Gastrocnemius medialis (tissue), 4 donors: ENCODE results near the gene IRAK1BP1. TPM values are rescaled to one million over a fixed set of nuclear protein-coding genes. Genes with fewer than 3 reads are reported as not detected.

Source experiments
- ATAC-seq, 2 donors: fragments of 150-250 bp; one replicate each; pipeline ENCODE4 v1.9.1; 2016
- DNase-seq, 2 donors: peaks; one replicate each; pipeline ENCODE4 v3.0.0-alpha.2; 2019
- H3K27ac ChIP-seq, 4 donors: fragments of 200-600 bp; sonication (generic); 1 replicate in 1 of 4; 2 replicates in 3 of 4; pipeline ENCODE4 v1.5.1; 2016 to 2018; ENCODE audit warnings: mild to moderate bottlenecking in 2 of 4, moderate library complexity in 1 of 4
- H3K27me3 ChIP-seq, 3 donors: fragments of 200-600 bp; sonication (generic) in 2 of 3; 1 replicate in 1 of 3; 2 replicates in 2 of 3; pipeline versions ENCODE4 v1.5.1 to v1.6.0; 2016 to 2019; ENCODE audit warnings: mild to moderate bottlenecking in 1 of 3, moderate library complexity in 1 of 3
- H3K36me3 ChIP-seq, 2 donors: fragments of 200-600 bp; sonication (generic) in 1 of 2; one replicate each; pipeline ENCODE4 v1.5.1; 2017 to 2018
- H3K4me1 ChIP-seq, 2 donors: fragments of 200-600 bp; sonication (generic) in 1 of 2; one replicate each; pipeline ENCODE4 v1.5.1; 2016 to 2017; ENCODE audit warnings: mild to moderate bottlenecking in 2 of 2
- H3K4me3 ChIP-seq, 4 donors: fragments of 200-600 bp; sonication (generic) in 3 of 4; 1 replicate in 1 of 4; 2 replicates in 3 of 4; pipeline ENCODE4 v1.5.1; 2016 to 2019; ENCODE audit warnings: mild to moderate bottlenecking in 2 of 4
- H3K9me3 ChIP-seq, 3 donors: fragments of 200-600 bp; sonication (generic) in 2 of 3; 1 replicate in 1 of 3; 2 replicates in 2 of 3; pipeline ENCODE4 v1.5.1; 2016 to 2019
- POLR2A ChIP-seq, 2 donors: fragments of 450-650 bp; IDR thresholded peaks; one replicate each; pipeline ENCODE4 v1.6.1; 2017; ENCODE audit warnings: antibody characterized with exemption in 2 of 2, mild to moderate bottlenecking in 2 of 2, moderate library complexity in 2 of 2
- in situ Hi-C, 4 donors: fragments of 200-750 bp; cut with MboI; loops; one replicate each; pipeline versions ENCODE4 v1.15.0 to v1.8.0; 2017; ENCODE audit warnings: low sequenced_read_pairs in 4 of 4
- intact Hi-C: fragments of 100-400 bp; cut with DNase I; formaldehyde crosslinking; loops from one replicate; pipeline ENCODE4 v1.15.1; 2023; ENCODE audit warnings: low total_unique reads
- total RNA-seq, 4 donors: library from RNA; depleted of rRNA; stranded (reverse); fragments of >200 nt; gene quantifications; one replicate each; pipeline versions ENCODE4 v1.1.0 to v1.2.3, GENCODE V29; 2016
- TF ChIP-seq, protein P1 (sequence below), 5 experiments: fragments of 450-650 bp in 3 of 5; fragments of 200-600 bp in 2 of 5; sonication (generic) in 2 of 5; IDR thresholded peaks in 4 of 5; conservative IDR thresholded peaks in 1 of 5; 1 replicate in 4 of 5; 2 replicates in 1 of 5; pipeline ENCODE4 v1.5.1; 2016 to 2019; ENCODE audit warnings: antibody characterized with exemption in 5 of 5, mild to moderate bottlenecking in 3 of 5, moderate library complexity in 3 of 5

The IRAK1BP1 gene
- total RNA-seq, 4 donors from 2014 or later = 0.75 to 1.8 (median 1.0) TPM

DNA sequence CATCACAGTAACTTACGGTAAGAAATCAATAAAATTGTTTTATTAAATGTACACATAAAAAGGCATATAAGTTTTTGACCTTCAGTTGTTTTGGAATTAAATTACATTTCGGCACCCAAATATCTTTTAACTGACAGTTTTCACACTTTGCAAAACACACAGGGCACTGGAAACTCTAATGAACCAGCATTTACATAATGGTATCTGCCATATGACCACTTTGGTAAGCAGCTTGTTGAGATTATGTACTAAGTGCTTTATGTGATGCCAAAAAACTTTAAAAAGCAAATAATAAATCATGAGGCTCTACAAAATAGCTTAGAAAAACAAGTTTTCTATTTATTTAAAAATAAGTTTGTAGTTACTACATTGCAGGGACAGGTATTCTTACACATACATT lies 68.2 kb downstream of the IRAK1BP1 start:
- in situ Hi-C loops (no loop called here), intact Hi-C loops (no loop called here)
- no peak for ATAC-seq
- Histone ChIP-seq H3K4me1 (peaks cover 0 to 10% of the 10 kb centered on the region in 2 donors), H3K9me3 (no peaks in the 10 kb centered on the region), H3K27ac (no peak overlapping the region), H3K36me3 (peaks cover 5 to 14% of the 10 kb centered on the region in 2 donors), H3K4me3 (no peak overlapping the region), H3K27me3 (no peaks in the 10 kb centered on the region)
- no peak for TF ChIP-seq POLR2A (IDR thresholded peaks at IDR 0.05)
- DNase-seq = no peak

DNA sequence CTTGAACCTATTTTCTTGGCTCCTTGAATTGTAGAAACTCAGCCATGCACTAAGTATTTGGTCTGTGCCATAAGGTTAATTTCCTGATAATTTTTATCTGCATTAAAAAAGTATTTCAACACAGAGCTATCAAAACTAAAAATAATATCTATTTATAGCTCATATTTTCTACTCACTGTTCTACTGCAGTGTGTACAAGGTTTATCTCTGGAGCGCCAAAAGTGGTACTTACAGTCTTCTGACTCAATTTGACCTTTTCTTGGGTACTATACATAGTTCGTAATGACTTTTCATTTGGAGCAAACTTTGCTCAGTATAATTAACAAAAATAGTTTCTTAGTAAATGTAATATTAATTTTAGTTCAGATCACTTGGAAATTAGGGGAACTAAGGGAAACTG lies 69.2 kb downstream of the IRAK1BP1 start:
- TF ChIP-seq, protein P1, sequence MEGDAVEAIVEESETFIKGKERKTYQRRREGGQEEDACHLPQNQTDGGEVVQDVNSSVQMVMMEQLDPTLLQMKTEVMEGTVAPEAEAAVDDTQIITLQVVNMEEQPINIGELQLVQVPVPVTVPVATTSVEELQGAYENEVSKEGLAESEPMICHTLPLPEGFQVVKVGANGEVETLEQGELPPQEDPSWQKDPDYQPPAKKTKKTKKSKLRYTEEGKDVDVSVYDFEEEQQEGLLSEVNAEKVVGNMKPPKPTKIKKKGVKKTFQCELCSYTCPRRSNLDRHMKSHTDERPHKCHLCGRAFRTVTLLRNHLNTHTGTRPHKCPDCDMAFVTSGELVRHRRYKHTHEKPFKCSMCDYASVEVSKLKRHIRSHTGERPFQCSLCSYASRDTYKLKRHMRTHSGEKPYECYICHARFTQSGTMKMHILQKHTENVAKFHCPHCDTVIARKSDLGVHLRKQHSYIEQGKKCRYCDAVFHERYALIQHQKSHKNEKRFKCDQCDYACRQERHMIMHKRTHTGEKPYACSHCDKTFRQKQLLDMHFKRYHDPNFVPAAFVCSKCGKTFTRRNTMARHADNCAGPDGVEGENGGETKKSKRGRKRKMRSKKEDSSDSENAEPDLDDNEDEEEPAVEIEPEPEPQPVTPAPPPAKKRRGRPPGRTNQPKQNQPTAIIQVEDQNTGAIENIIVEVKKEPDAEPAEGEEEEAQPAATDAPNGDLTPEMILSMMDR (IDR thresholded peaks at IDR 0.05 in 4 of 5, conservative IDR thresholded peaks at IDR 0.05 in 1 of 5) = no peak
- no peak for TF ChIP-seq POLR2A (IDR thresholded peaks at IDR 0.05)
- Histone ChIP-seq H3K27me3 (no peaks in the 10 kb centered on the region), H3K36me3 (peaks cover 5 to 24% of the 10 kb centered on the region in 2 donors), H3K4me3 (no peak overlapping the region), H3K9me3 (no peaks in the 10 kb centered on the region), H3K27ac (no peak overlapping the region), H3K4me1 (peaks cover 0 to 10% of the 10 kb centered on the region in 2 donors)
- ATAC-seq (no peak), DNase-seq (no peak)
- intact Hi-C loops (no loop called here), in situ Hi-C loops (no loop called here)

DNA sequence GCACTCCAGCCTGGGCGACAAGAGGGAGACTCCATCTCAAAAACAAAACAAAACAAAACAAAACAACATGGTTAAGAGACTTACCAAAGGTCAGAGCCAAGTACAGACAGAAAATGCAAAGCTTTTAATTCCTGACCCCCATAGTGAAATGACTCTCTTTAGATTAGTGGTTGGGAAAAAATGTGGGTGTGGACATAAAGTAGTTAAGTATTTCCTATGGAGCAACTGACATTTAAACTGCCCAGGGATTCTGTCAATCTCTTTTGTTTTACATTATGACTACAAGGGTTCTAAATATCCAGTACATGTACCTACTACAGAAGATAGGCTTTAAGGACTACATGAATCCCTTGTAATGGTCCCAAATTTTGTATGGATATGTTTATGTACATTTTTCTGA lies 75.1 kb downstream of the IRAK1BP1 start:
- DNase-seq = no peak
- no peak for ATAC-seq

DNA sequence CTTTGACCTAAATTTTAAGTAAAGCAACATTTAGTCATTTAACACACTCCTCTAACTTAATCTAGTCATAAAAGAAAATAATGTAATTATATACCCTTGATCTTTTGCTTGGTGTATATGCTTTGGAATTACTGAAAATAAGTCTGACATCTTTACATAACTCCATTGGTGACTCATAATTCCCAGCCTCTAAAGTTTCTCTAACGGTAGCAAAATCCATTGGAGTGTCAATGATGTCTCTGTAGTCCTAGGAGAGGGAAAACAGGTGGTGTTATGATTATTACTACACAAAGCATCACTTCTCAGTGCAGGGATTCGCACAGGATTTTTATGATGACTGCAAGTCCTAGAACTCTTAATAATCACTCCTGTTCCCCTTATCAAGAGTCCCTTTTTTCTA lies 80.2 kb downstream of the IRAK1BP1 start:
- intact Hi-C loops (no loop called here), in situ Hi-C loops (no loop called here)
- Histone ChIP-seq H3K36me3 (peaks cover 15 to 91% of the 10 kb centered on the region in 2 donors), H3K27me3 (no peaks in the 10 kb centered on the region), H3K27ac (no peak overlapping the region), H3K4me1 (no peaks in the 10 kb centered on the region), H3K4me3 (no peak overlapping the region), H3K9me3 (peaks cover 0 to 6% (median 0%) of the 10 kb centered on the region in 3 donors)
- ATAC-seq = no peak
- DNase-seq = no peak
- no peak for TF ChIP-seq POLR2A (IDR thresholded peaks at IDR 0.05)
- TF ChIP-seq, protein P1 (IDR thresholded peaks at IDR 0.05 in 4 of 5, conservative IDR thresholded peaks at IDR 0.05 in 1 of 5) = no peak

More for the DNA sequence above, 75.1 kb downstream of the IRAK1BP1 start:
- H3K27me3 ChIP-seq = no peaks in the 10 kb centered on the region
- H3K9me3 ChIP-seq = no peaks in the 10 kb centered on the region
- peaks cover 9 to 74% of the 10 kb centered on the region in 2 donors for H3K36me3 ChIP-seq
- no peak overlapping the region for H3K27ac ChIP-seq
- intact Hi-C loops = no loop called here
- TF ChIP-seq, protein P1 (IDR thresholded peaks at IDR 0.05 in 4 of 5, conservative IDR thresholded peaks at IDR 0.05 in 1 of 5) = no peak
- no peak for TF ChIP-seq POLR2A (IDR thresholded peaks at IDR 0.05)
- peaks cover 0 to 4% of the 10 kb centered on the region in 2 donors for H3K4me1 ChIP-seq
- H3K4me3 ChIP-seq = no peak overlapping the region
- in situ Hi-C loops = no loop called here

DNA sequence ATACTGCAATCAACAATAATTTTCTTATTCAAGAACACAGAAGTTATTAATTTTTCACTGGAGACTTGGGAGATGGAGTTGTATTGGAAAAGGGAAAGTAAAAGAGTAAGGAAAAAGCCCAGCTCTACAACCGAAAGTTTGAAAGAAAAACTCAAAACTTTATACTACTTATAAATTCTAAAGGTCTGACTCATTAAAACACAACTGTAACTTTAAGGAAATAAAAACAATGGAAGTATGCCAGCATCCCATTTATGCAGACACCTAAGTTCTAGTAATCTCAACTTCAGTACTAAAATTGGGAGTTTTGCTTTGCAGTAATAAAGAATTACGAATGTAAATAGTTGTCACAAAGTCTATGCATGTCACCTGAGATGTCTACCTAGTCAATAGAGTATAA lies 80.6 kb downstream of the IRAK1BP1 start:
- Histone ChIP-seq H3K27me3 (no peaks in the 10 kb centered on the region), H3K36me3 (peaks cover 15 to 93% of the 10 kb centered on the region in 2 donors), H3K9me3 (peaks cover 0 to 6% (median 0%) of the 10 kb centered on the region in 3 donors), H3K27ac (no peak overlapping the region), H3K4me1 (no peaks in the 10 kb centered on the region), H3K4me3 (no peak overlapping the region)
- DNase-seq = no peak
- TF ChIP-seq, protein P1 (IDR thresholded peaks at IDR 0.05 in 4 of 5, conservative IDR thresholded peaks at IDR 0.05 in 1 of 5) = no peak
- no peak for TF ChIP-seq POLR2A (IDR thresholded peaks at IDR 0.05)
- in situ Hi-C loops (no loop called here), intact Hi-C loops (no loop called here)
- ATAC-seq = no peak
